Smooth muscle cell of trachea (primary cell): Measurements from ENCODE around the gene EDEM2. TPM values are rescaled to one million over a fixed set of nuclear protein-coding genes. Genes with fewer than 3 reads are reported as not detected.

Source experiments
- total RNA-seq: library from RNA; depleted of rRNA; stranded (reverse); fragments of >200 nt; gene quantifications from 2 replicates; pipeline ENCODE4 v1.2.1, GENCODE V29; 2014

Gene EDEM2
- 46.5 and 82.0 TPM in 2 replicates for total RNA-seq

GRCh38 chr20:35146920-35147574 is at the start of gene EDEM2:
Gene EDEM2, minus strand, starts transcription at chr20:35147336. Its CDS starts 78 bp downstream, at chr20:35147258.

GRCh38 chr20:35171753-35172433 is 24.8 kb upstream of the EDEM2 start, which contains the start of gene PROCR:
Gene PROCR, plus strand, starts transcription at chr20:35172072. Its CDS starts 83 bp downstream, at chr20:35172155.

GRCh38 chr20:35092524-35093266 is 54.4 kb downstream of the EDEM2 start, which contains the start of gene TRPC4AP:
Gene TRPC4AP, minus strand, starts transcription at chr20:35092807. Its CDS starts 26 bp downstream, at chr20:35092781.

Other genes starting within 250 kb of the EDEM2 start
- gene GSS, start 191.5 kb downstream of the EDEM2 start, total RNA-seq, result 74.6 and 79.8 TPM in 2 replicates
- gene MYH7B, start 191.5 kb downstream of the EDEM2 start, total RNA-seq, result 0.15 and 0.33 TPM in 2 replicates
- 86.2 and 90.2 TPM in 2 replicates for gene TRPC4AP, start 54.5 kb downstream of the EDEM2 start, total RNA-seq
- 36.4 and 49.1 TPM in 2 replicates for gene PROCR, start 24.7 kb upstream of the EDEM2 start, total RNA-seq
- gene MMP24, start 79.4 kb upstream of the EDEM2 start, total RNA-seq, result 0.29 and 0.50 TPM in 2 replicates
- 16.0 and 35.1 TPM in 2 replicates for gene MMP24OS, start 130.8 kb upstream of the EDEM2 start, total RNA-seq
- 104 and 140 TPM in 2 replicates for gene EIF6, start 137.4 kb upstream of the EDEM2 start, total RNA-seq
- not detected in 2 replicates for gene FAM83C, start 145.1 kb upstream of the EDEM2 start, total RNA-seq